Measurements from ENCODE around the gene PLA2G2D.

The PLA2G2D gene

GRCh38 chr1:20160034-20160433, 40.7 kb upstream of the PLA2G2D start:
- no peak for TF ChIP-seq CTCF (IDR thresholded peaks at IDR 0.05; ENCODE audit: insufficient read depth, low read depth, low read length, missing control alignments)
- no peak for DNase-seq (ENCODE audit: low read depth)
- H3K4me3 ChIP-seq (ENCODE audit: low read depth, low read length) = no peak overlapping the region

- H3K4me3 ChIP-seq (ENCODE audit: low read depth, low read length) = no peak overlapping the region
- no peak for DNase-seq (ENCODE audit: low read depth)
- no peak for TF ChIP-seq CTCF (IDR thresholded peaks at IDR 0.05; ENCODE audit: insufficient read depth, low read depth, low read length, missing control alignments)
Observed at GRCh38 chr1:20158358-20159070, 39.2 kb upstream of the PLA2G2D start.

- no peak for TF ChIP-seq CTCF (IDR thresholded peaks at IDR 0.05; ENCODE audit: insufficient read depth, low read depth, low read length, missing control alignments)
- H3K4me3 ChIP-seq (ENCODE audit: low read depth, low read length) = no peak overlapping the region
Observed at GRCh38 chr1:20154301-20154831, 35.0 kb upstream of the PLA2G2D start.

GRCh38 chr1:20153000-20153418, 33.7 kb upstream of the PLA2G2D start:
- no peak overlapping the region for H3K4me3 ChIP-seq (ENCODE audit: low read depth, low read length)
- DNase-seq (ENCODE audit: low read depth) = no peak
- no peak for TF ChIP-seq CTCF (IDR thresholded peaks at IDR 0.05; ENCODE audit: insufficient read depth, low read depth, low read length, missing control alignments)

More at GRCh38 chr1:20154301-20154831, 35.0 kb upstream of the PLA2G2D start:
- peak; percentile 19 for DNase-seq (ENCODE audit: low read depth)

GRCh38 chr1:20152599-20152930, 33.2 kb upstream of the PLA2G2D start:
- TF ChIP-seq CTCF (IDR thresholded peaks at IDR 0.05; ENCODE audit: insufficient read depth, low read depth, low read length, missing control alignments) = no peak
- no peak overlapping the region for H3K4me3 ChIP-seq (ENCODE audit: low read depth, low read length)
- no peak for DNase-seq (ENCODE audit: low read depth)

DNA sequence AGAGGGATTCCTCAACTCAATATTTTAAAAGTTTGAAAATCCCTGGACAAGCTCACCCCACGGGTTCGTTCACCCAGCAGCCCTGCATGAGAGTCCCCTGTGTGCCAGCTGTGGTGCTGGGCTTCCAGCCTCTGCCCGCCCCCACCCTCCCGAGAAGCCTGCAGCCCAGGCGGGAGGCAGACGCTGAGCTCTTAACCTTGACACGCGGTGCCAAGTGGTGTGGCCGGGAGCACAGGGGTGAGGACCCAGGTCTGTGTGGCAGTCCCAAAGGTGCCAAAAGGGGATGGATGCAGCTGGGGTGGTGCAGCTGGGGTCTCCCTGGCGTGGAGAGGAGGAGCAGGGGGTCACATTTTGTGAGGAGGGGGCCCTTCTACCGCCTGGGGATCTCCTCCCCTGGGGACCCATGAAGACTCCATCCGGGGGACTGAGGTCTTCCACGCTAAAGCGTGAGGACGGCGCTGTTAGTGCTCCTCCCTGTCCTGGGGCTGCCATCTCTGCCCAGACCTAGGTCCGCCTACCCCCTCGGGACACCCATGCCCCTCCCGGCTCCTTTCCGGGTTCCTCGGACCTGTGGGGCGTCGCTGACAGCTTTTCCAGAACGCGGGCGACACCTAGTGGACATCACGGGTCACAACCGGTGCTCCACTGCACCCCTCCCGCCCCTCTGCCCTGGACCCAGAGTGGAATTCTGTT, 32.7 kb upstream of the PLA2G2D start:
- H3K4me3 ChIP-seq (ENCODE audit: low read depth, low read length) = peak overlapping the region; percentile 33
- peak; percentile 86 for DNase-seq (ENCODE audit: low read depth)
- TF ChIP-seq CTCF (IDR thresholded peaks at IDR 0.05; ENCODE audit: insufficient read depth, low read depth, low read length, missing control alignments) = peak; percentile 81
